Sigmoid colon (tissue), 4 donors: Measurements from ENCODE around the gene TEKT3.

Experiments used
- EP300 ChIP-seq, 4 donors: sonication (generic); formaldehyde crosslinking; IDR thresholded peaks; one replicate each; pipeline ENCODE4 v1.6.1; 2017; ENCODE audit warnings: antibody characterized with exemption in 4 of 4
- POLR2AphosphoS5 ChIP-seq, 4 donors: sonication (generic); formaldehyde crosslinking; IDR thresholded peaks; one replicate each; pipeline ENCODE4 v1.6.1; 2017; ENCODE audit warnings: antibody characterized with exemption in 4 of 4
- TF ChIP-seq, protein P1 (sequence below), 4 experiments: fragments of 450-650 bp in 3 of 4; fragments of 200-600 bp in 1 of 4; IDR thresholded peaks; one replicate each; pipeline ENCODE4 v1.5.1; 2016 to 2019; ENCODE audit warnings: antibody characterized with exemption in 4 of 4, mild to moderate bottlenecking in 3 of 4, moderate library complexity in 2 of 4

DNA sequence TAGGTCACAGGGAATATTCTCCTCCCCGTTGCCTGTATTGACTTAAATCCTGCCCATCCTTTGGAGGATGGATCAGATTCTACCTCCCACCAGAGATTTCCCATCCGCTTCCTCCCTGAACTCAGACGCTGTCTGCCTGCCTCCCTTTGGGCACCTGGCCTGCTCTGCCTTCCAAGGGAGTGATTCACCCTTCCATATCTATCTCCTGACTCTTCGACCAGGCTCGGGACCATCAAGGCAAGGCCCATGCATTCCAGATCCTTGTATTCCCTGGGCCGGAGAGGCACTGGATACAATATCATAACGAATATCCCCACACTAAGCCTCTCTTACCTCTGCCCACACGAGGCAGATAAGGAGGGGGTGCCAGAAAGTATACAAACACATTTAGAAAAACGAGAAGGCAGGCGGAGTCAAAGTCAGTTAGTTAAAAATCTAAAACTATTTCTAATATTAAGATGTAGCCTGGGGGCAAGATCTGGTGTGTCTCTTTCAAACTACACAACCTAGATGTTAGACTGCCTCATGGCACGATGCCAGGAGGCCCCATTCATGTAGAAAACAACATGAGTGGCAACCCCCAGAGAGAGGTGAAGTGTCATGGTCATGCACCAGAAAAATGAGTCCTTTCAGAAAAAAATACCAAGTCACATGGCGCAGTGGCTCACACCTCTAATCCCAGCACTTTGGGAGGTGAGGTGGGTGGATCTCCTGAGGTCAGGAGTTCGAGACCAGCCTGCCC lies 85.5 kb downstream of the TEKT3 start:
- TF ChIP-seq, protein P1, sequence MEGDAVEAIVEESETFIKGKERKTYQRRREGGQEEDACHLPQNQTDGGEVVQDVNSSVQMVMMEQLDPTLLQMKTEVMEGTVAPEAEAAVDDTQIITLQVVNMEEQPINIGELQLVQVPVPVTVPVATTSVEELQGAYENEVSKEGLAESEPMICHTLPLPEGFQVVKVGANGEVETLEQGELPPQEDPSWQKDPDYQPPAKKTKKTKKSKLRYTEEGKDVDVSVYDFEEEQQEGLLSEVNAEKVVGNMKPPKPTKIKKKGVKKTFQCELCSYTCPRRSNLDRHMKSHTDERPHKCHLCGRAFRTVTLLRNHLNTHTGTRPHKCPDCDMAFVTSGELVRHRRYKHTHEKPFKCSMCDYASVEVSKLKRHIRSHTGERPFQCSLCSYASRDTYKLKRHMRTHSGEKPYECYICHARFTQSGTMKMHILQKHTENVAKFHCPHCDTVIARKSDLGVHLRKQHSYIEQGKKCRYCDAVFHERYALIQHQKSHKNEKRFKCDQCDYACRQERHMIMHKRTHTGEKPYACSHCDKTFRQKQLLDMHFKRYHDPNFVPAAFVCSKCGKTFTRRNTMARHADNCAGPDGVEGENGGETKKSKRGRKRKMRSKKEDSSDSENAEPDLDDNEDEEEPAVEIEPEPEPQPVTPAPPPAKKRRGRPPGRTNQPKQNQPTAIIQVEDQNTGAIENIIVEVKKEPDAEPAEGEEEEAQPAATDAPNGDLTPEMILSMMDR (IDR thresholded peaks at IDR 0.05): no peak
- TF ChIP-seq POLR2AphosphoS5 (IDR thresholded peaks at IDR 0.05): peak in 2 of 4 donors; percentile 3 to 42
- TF ChIP-seq EP300 (IDR thresholded peaks at IDR 0.05): no peak
